Muscle of leg (tissue), 16 donors: ENCODE data around the gene GIMAP2. TPM values are rescaled to one million over a fixed set of nuclear protein-coding genes. Genes with fewer than 3 reads are reported as not detected.

ENCODE experiments used
- DNase-seq: peaks from one replicate; pipeline ENCODE4 v3.0.0; 2013
- H3K27ac ChIP-seq: one replicate; pipeline ENCODE4 v1.5.1; 2013; ENCODE audit warnings: mild to moderate bottlenecking, low read length, control low read depth
- H3K27me3 ChIP-seq: one replicate; pipeline ENCODE4 v1.6.1; 2013; ENCODE audit warnings: low read length; ENCODE audit not compliant: control insufficient read depth, insufficient read depth
- H3K36me3 ChIP-seq: one replicate; pipeline ENCODE4 v1.6.1; 2013; ENCODE audit warnings: low read length; ENCODE audit not compliant: control insufficient read depth, insufficient read depth
- H3K4me1 ChIP-seq: one replicate; pipeline ENCODE4 v1.6.1; 2013; ENCODE audit warnings: low read length; ENCODE audit not compliant: control insufficient read depth, insufficient read depth
- H3K4me3 ChIP-seq: one replicate; pipeline ENCODE4 v1.5.1; 2013; ENCODE audit warnings: low read length, control low read depth
- H3K9me3 ChIP-seq: replicated peaks from 2 replicates; pipeline ENCODE4 v1.6.1; 2013; ENCODE audit warnings: low read depth, low read length; ENCODE audit not compliant: control insufficient read depth
- WGBS: methylation state at CpG from one replicate; pipeline ENCODE4 v1.1.5; 2013; ENCODE audit warnings: missing lambda C conversion rate; ENCODE audit not compliant: insufficient coverage; 5-methylcytosine and 5-hydroxymethylcytosine counted together
- long read RNA-seq, 11 donors: transcript quantifications; one replicate each; lab custom pipeline, GENCODE V29; 2026
- polyA plus RNA-seq, 8 donors: library from polyadenylated mRNA; unstranded; fragments of 120-200 nt; gene quantifications; one replicate each; pipeline versions ENCODE4 v1.2.1 to v1.2.3, GENCODE V29; 2013; ENCODE audit warnings: inconsistent platforms in 1 of 8, low replicate concordance in 1 of 8; ENCODE audit not compliant: insufficient read length in 8 of 8, insufficient read depth in 1 of 8
- total RNA-seq: library from RNA; stranded (reverse); fragments of 120-200 nt; gene quantifications from one replicate; pipeline ENCODE4 v1.2.4, GENCODE V29; 2013

Gene GIMAP2
- 7.4 TPM for total RNA-seq
- polyA plus RNA-seq: 1 to 10 TPM; 4.3 to 6.7 (median 5.7) TPM
- long read RNA-seq, donor 1, partial matches to known transcripts: 0 of 2 reads
- long read RNA-seq, donor 1, other reads (novel, unspliced or antisense): 0 of 2 reads
- long read RNA-seq, donor 2: 0 reads
- long read RNA-seq, donor 3, partial matches to known transcripts: 5 of 6 reads
- long read RNA-seq, donor 3, other reads (novel, unspliced or antisense): 0 of 6 reads
- long read RNA-seq, donor 4, partial matches to known transcripts: 0 of 1 reads
- long read RNA-seq, donor 4, other reads (novel, unspliced or antisense): 0 of 1 reads
- long read RNA-seq, donor 5, transcript GIMAP2-201 (3 exons, 1,449 nt): major isoform, 6 of 12 reads
- long read RNA-seq, donor 5, partial matches to known transcripts: 6 of 12 reads
- long read RNA-seq, donor 5, other reads (novel, unspliced or antisense): 0 of 12 reads
- long read RNA-seq, donor 6, partial matches to known transcripts: 0 of 3 reads
- long read RNA-seq, donor 6, other reads (novel, unspliced or antisense): 0 of 3 reads
- long read RNA-seq, donor 7, transcript GIMAP2-201 (3 exons, 1,449 nt): major isoform, 6 of 6 reads
- long read RNA-seq, donor 7, partial matches to known transcripts: 0 of 6 reads
- long read RNA-seq, donor 7, other reads (novel, unspliced or antisense): 0 of 6 reads
- long read RNA-seq, donor 8, partial matches to known transcripts: 0 of 3 reads
- long read RNA-seq, donor 8, other reads (novel, unspliced or antisense): 0 of 3 reads
- long read RNA-seq, donor 9: 0 reads
- long read RNA-seq, donor 10, transcript GIMAP2-201 (3 exons, 1,449 nt): major isoform, 6 of 6 reads
- long read RNA-seq, donor 10, partial matches to known transcripts: 0 of 6 reads
- long read RNA-seq, donor 10, other reads (novel, unspliced or antisense): 0 of 6 reads
- long read RNA-seq, donor 11, partial matches to known transcripts: 0 of 2 reads
- long read RNA-seq, donor 11, other reads (novel, unspliced or antisense): 0 of 2 reads

- WGBS: 0% methylated on average over 4 of the region's 6 CpGs
- no peaks in the 10 kb centered on the region for H3K27me3 ChIP-seq
- DNase-seq: peak; percentile 79
- H3K4me3 ChIP-seq: peak within 1 kb of the TSS; percentile 46
- peaks cover 3% of the 10 kb centered on the region for H3K4me1 ChIP-seq
- peak within 1 kb of the TSS; percentile 88 for H3K27ac ChIP-seq
- no peaks in the 10 kb centered on the region for H3K9me3 ChIP-seq
- no peaks in the 10 kb centered on the region for H3K36me3 ChIP-seq
Observed at GRCh38 chr7:150685219-150686029, at the start of gene GIMAP2. TSS of gene GIMAP2 (plus strand) at chr7:150685706. CDS start at chr7:150687060, 1,354 bp downstream.

- Histone ChIP-seq H3K27me3 (no peaks in the 10 kb centered on the region), H3K4me1 (no peaks in the 10 kb centered on the region), H3K27ac (no peak overlapping the region), H3K4me3 (no peak overlapping the region), H3K9me3 (peaks cover 8% of the 10 kb centered on the region), H3K36me3 (no peaks in the 10 kb centered on the region)
- no peak for DNase-seq
Observed at GRCh38 chr7:150641854-150642253, 43.7 kb upstream of the GIMAP2 start.

- Histone ChIP-seq H3K9me3 (peaks cover 8% of the 10 kb centered on the region), H3K27ac (no peak overlapping the region), H3K4me3 (no peak overlapping the region), H3K27me3 (no peaks in the 10 kb centered on the region), H3K4me1 (no peaks in the 10 kb centered on the region), H3K36me3 (no peaks in the 10 kb centered on the region)
- 85% methylated on average over 2 of the region's 5 CpGs for WGBS
- DNase-seq: no peak
Observed at GRCh38 chr7:150642926-150643325, 42.6 kb upstream of the GIMAP2 start.

- Histone ChIP-seq H3K4me1 (no peaks in the 10 kb centered on the region), H3K9me3 (no peaks in the 10 kb centered on the region), H3K4me3 (no peak overlapping the region), H3K27ac (no peak overlapping the region), H3K27me3 (no peaks in the 10 kb centered on the region), H3K36me3 (no peaks in the 10 kb centered on the region)
- DNase-seq: no peak
- no CpG with 5 or more reads among the region's 6 CpGs for WGBS
Observed at GRCh38 chr7:150645259-150646020, 40.1 kb upstream of the GIMAP2 start.

- peaks cover 1% of the 10 kb centered on the region for H3K27me3 ChIP-seq
- no peak overlapping the region for H3K4me3 ChIP-seq
- no peaks in the 10 kb centered on the region for H3K4me1 ChIP-seq
- H3K9me3 ChIP-seq: no peaks in the 10 kb centered on the region
- no peak for DNase-seq
- no peaks in the 10 kb centered on the region for H3K36me3 ChIP-seq
- no peak overlapping the region for H3K27ac ChIP-seq
- 67% methylated on average over 1 of the region's 3 CpGs for WGBS
Observed at GRCh38 chr7:150648353-150649079, 37.0 kb upstream of the GIMAP2 start.

- no peaks in the 10 kb centered on the region for H3K4me1 ChIP-seq
- H3K27me3 ChIP-seq: peaks cover 2% of the 10 kb centered on the region
- WGBS: no CpG with 5 or more reads among the region's 3 CpGs
- no peak overlapping the region for H3K27ac ChIP-seq
- no peaks in the 10 kb centered on the region for H3K9me3 ChIP-seq
- no peak for DNase-seq
- no peaks in the 10 kb centered on the region for H3K36me3 ChIP-seq
- H3K4me3 ChIP-seq: no peak overlapping the region
Observed at GRCh38 chr7:150649080-150649385, 36.5 kb upstream of the GIMAP2 start.

GRCh38 chr7:150654692-150655091 lies 30.8 kb upstream of the GIMAP2 start:
- Histone ChIP-seq H3K4me1 (no peaks in the 10 kb centered on the region), H3K27me3 (peaks cover 4% of the 10 kb centered on the region), H3K4me3 (no peak overlapping the region), H3K9me3 (peaks cover 2% of the 10 kb centered on the region), H3K36me3 (no peaks in the 10 kb centered on the region), H3K27ac (no peak overlapping the region)
- WGBS: no CpG with 5 or more reads among the region's 2 CpGs
- DNase-seq: no peak

GRCh38 chr7:150656047-150656446 lies 29.5 kb upstream of the GIMAP2 start:
- Histone ChIP-seq H3K27ac (no peak overlapping the region), H3K36me3 (no peaks in the 10 kb centered on the region), H3K9me3 (peaks cover 2% of the 10 kb centered on the region), H3K4me1 (no peaks in the 10 kb centered on the region), H3K27me3 (peaks cover 4% of the 10 kb centered on the region), H3K4me3 (no peak overlapping the region)
- no peak for DNase-seq
- 94% methylated on average over 2 of the region's 5 CpGs for WGBS

- no peak for DNase-seq
- peaks cover 4% of the 10 kb centered on the region for H3K27me3 ChIP-seq
- H3K4me1 ChIP-seq: no peaks in the 10 kb centered on the region
- WGBS: no CpG with 5 or more reads among the region's 3 CpGs
- H3K36me3 ChIP-seq: no peaks in the 10 kb centered on the region
- H3K9me3 ChIP-seq: peaks cover 2% of the 10 kb centered on the region
- H3K4me3 ChIP-seq: no peak overlapping the region
- no peak overlapping the region for H3K27ac ChIP-seq
Observed at GRCh38 chr7:150657526-150657925, 28.0 kb upstream of the GIMAP2 start.
